Effector CD4-positive, alpha-beta T cell (primary cell): ENCODE measurements around the gene HHATL.

Experiments used
- DNase-seq: peaks from one replicate; pipeline ENCODE4 v3.0.0-alpha.2; 2020

The HHATL gene

GRCh38 chr3:42696356-42697288, 6.0 kb downstream of the HHATL start:
- no peak for DNase-seq

- no peak for DNase-seq
These were observed 8.2 kb downstream of the HHATL start for GRCh38 chr3:42694366-42694765.

GRCh38 chr3:42693530-42693930, 9.1 kb downstream of the HHATL start:
- DNase-seq: no peak

GRCh38 chr3:42692667-42693529, 9.7 kb downstream of the HHATL start:
- DNase-seq: no peak

- no peak for DNase-seq
These were observed 10.6 kb downstream of the HHATL start for GRCh38 chr3:42691816-42692666.

- DNase-seq: no peak
These were observed 11.6 kb downstream of the HHATL start for GRCh38 chr3:42690766-42691680.

GRCh38 chr3:42690191-42690590, 12.4 kb downstream of the HHATL start:
- no peak for DNase-seq

GRCh38 chr3:42689421-42690014, 13.1 kb downstream of the HHATL start:
- DNase-seq: no peak

GRCh38 chr3:42688487-42689420, 13.8 kb downstream of the HHATL start:
- no peak for DNase-seq

GRCh38 chr3:42688016-42688415, 14.6 kb downstream of the HHATL start:
- DNase-seq: no peak

- no peak for DNase-seq
These were observed 15.6 kb downstream of the HHATL start for GRCh38 chr3:42686832-42687650.

- DNase-seq: no peak
These were observed 16.4 kb downstream of the HHATL start for GRCh38 chr3:42685891-42686820.

- DNase-seq: no peak
These were observed 17.2 kb downstream of the HHATL start, which contains the start of gene KLHL40 for GRCh38 chr3:42685363-42685881. Gene KLHL40 (plus strand): TSS chr3:42685537. CDS start chr3:42685619, 82 bp downstream.

GRCh38 chr3:42684632-42685362, 17.8 kb downstream of the HHATL start:
- DNase-seq: no peak

- DNase-seq: no peak
These were observed 18.6 kb downstream of the HHATL start for GRCh38 chr3:42683875-42684598.
